Colon (tissue), 2 donors: ENCODE measurements around the gene COPZ1.

Experiments
- FAIRE-seq: peaks from 2 replicates; lab custom pipeline; 2012; peaks lifted over from hg19 to GRCh38; lab: Jason Lieb, UNC
- donor health status: control.
- donor health status: control.

The COPZ1 gene

DNA sequence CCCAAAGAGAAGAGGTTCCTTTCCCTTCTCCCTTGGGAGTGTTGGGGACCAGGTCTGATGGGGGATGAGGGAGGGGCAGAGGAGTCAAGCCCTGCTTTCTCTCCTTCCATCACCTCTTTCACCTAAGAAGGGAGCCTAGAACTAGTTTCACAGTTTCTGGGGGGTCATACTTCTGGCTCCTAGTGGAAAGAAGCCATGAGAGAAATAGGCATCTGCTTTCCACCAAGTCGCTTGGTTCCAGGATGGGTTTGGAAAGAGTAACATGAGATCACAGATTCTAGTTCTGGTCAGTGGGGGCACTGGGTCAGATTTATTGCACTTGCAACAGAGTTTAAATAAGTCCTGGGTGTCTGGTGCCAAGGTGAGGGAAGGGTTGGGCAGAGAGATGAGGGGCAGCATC, 70.1 kb downstream of the COPZ1 start:
- FAIRE-seq = no peak

DNA sequence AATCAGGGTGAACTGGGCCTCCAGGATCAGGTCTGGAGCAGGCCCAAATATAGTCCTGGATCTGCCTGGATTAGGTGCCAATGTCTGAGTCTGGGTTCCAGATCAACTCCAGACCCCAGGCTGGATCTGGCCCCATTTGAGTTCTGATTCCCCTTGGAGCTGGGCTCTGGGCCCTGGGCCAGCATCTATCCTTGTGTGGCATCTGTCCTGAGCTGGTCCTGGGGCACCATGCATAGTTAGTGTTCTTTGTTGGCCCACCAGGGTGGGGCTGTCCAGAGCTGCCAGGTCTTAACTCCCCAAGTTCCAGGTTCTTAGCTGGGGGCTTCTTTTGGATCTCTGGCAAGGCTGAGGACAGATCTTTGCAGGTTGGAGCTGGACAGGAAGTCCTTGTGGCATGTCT, 70.6 kb downstream of the COPZ1 start:
- no peak for FAIRE-seq

DNA sequence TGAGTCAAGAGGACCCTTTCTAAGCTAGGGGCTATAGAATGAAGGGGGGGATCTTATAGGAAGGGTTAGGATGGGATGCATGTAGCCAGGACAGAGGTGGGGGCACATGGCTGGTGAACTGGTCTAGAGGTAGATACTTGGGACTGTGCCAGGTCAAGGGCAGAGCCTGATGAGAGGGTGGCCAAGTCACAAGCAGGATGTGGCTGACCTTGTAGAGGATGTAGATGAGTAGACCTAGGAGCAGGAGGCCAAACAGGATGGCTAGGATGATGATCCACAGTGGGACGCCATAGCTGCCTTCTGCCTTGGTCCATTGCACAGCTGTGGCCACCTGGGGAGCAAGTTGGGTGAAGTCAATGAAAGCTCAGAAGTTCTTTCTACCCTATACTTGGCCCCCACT, 72.2 kb downstream of the COPZ1 start:
- no peak for FAIRE-seq

DNA sequence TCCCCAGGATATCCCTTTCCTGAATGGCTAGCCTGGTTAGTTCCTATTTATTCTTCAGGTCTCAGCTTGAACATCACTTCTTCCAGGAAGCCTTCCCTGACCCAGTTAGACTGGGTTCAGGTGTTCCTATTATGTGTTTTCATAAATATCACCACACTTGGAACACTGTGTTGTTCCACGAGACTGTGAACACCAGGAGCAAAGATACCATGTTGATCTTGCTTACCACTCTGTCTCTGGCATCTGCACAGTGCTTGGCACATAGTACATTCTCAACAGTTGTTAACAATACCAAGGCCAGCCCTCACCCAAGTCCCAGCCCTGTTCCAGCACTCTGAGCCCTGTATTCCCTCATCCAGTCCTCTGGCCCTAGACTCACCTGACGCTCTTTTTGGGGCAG, 73.3 kb downstream of the COPZ1 start:
- FAIRE-seq = no peak

DNA sequence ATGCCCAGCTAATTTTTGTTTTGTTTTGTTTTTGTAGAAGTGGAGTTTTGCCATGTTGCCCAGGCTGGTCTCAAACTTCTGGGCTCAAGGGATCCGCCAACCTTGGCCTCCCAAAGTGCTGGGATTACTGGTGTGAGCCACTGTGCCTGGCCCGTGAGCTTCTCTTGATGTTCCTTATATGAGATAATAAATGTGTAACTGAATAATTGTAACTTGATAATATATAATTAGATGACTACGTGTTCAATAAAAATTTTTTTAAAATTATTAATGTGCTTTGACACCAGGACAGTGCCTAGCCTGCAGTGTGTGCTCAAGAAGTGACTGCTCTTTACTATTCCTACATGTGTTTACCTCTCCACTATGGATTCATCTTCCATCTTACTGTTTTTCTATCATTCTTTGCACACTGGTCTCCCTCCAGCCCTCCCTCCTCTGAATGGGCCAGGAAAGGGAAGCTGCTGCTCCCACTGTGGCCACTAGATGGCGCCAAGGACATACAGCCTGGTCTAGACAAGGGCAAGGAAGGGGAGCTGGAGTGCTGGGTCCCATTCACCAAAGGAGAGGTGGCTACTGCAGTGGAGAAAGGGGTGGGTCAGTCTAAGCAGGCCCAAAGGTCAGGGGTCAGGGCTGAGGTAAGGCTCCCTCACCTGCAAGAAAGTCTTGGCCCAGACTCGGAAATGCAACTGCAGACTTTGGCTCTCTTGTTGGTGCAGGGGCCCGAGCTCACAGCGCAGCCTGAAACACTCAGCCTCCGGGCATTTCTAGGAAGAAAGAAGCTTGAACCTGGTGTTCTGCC, 74.3 kb downstream of the COPZ1 start:
- no peak for FAIRE-seq

DNA sequence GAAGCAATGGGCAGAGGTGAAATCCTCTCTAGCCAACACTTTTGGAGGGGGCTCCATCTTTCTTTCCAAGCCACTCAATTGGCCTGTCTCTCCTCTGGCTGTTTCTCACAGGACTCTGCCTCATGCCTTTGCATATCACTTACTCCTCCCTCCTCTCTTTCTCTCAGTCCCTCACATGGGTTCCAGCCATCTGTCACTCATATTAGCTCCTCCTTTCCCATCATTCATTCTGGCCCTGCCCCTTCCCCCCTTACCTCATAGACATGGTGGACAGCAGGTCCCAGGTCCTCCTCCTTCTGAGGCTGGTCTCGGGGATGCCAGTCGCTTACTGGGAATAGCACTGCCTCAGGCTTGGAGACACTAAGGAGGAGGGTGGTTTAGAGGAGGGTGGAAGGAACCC, 76.2 kb downstream of the COPZ1 start:
- no peak for FAIRE-seq
